Measurements from ENCODE around the gene PRCC.

The PRCC gene

GRCh38 chr1:156844102-156844501 is 76.8 kb downstream of the PRCC start:
- TF ChIP-seq EZH2 (IDR thresholded peaks at IDR 0.05; ENCODE audit: borderline replicate concordance, low read length) = no peak
- no peak for TF ChIP-seq CTCF (IDR thresholded peaks at IDR 0.05; ENCODE audit: low read length)
- no peak overlapping the region for H3K4me2 ChIP-seq (ENCODE audit: low read length)
- no peak overlapping the region for H3K4me3 ChIP-seq (ENCODE audit: low read depth, low read length, poor library complexity, severe bottlenecking)
- H2AFZ ChIP-seq (ENCODE audit: low read length) = no peak overlapping the region
- no peak overlapping the region for H3K27ac ChIP-seq (ENCODE audit: low read depth, low read length, poor library complexity, severe bottlenecking)
- H4K20me1 ChIP-seq (ENCODE audit: insufficient read depth, low read length) = no peaks in the 10 kb centered on the region
- no peaks in the 10 kb centered on the region for H3F3A ChIP-seq (ENCODE audit: insufficient read depth, low read length)
- no peaks in the 10 kb centered on the region for H3K9me3 ChIP-seq (ENCODE audit: low read length)
- H3K9ac ChIP-seq (ENCODE audit: low read length) = no peak overlapping the region
- H3K79me2 ChIP-seq (ENCODE audit: insufficient read depth, low read length) = no peaks in the 10 kb centered on the region
- no peaks in the 10 kb centered on the region for H3K36me3 ChIP-seq (ENCODE audit: insufficient read depth, low read length)
- H3K4me1 ChIP-seq (ENCODE audit: insufficient read depth, low read length, severe bottlenecking) = no peaks in the 10 kb centered on the region
- peaks cover 4% of the 10 kb centered on the region; the same call in 1 of the 2 replicates for H3K27me3 ChIP-seq (ENCODE audit: insufficient read depth, low read length)
- H3K9me2 ChIP-seq (ENCODE audit: low read depth, low read length) = no peaks in the 10 kb centered on the region

- H3K79me2 ChIP-seq (ENCODE audit: insufficient read depth, low read length) = no peaks in the 10 kb centered on the region
- no peak overlapping the region for H3K4me3 ChIP-seq (ENCODE audit: low read depth, low read length, poor library complexity, severe bottlenecking)
- no peaks in the 10 kb centered on the region for H3F3A ChIP-seq (ENCODE audit: insufficient read depth, low read length)
- H3K4me2 ChIP-seq (ENCODE audit: low read length) = no peak overlapping the region
- TF ChIP-seq EZH2 (IDR thresholded peaks at IDR 0.05; ENCODE audit: borderline replicate concordance, low read length) (no peak), CTCF (IDR thresholded peaks at IDR 0.05; ENCODE audit: low read length) (no peak)
- peaks cover 4% of the 10 kb centered on the region; the same call in 1 of the 2 replicates for H3K27me3 ChIP-seq (ENCODE audit: insufficient read depth, low read length)
- no peaks in the 10 kb centered on the region for H3K9me3 ChIP-seq (ENCODE audit: low read length)
- no peaks in the 10 kb centered on the region for H3K9me2 ChIP-seq (ENCODE audit: low read depth, low read length)
- no peaks in the 10 kb centered on the region for H4K20me1 ChIP-seq (ENCODE audit: insufficient read depth, low read length)
- H3K4me1 ChIP-seq (ENCODE audit: insufficient read depth, low read length, severe bottlenecking) = no peaks in the 10 kb centered on the region
- no peak overlapping the region for H2AFZ ChIP-seq (ENCODE audit: low read length)
- H3K9ac ChIP-seq (ENCODE audit: low read length) = no peak overlapping the region
- no peaks in the 10 kb centered on the region for H3K36me3 ChIP-seq (ENCODE audit: insufficient read depth, low read length)
- H3K27ac ChIP-seq (ENCODE audit: low read depth, low read length, poor library complexity, severe bottlenecking) = no peak overlapping the region
Measured at GRCh38 chr1:156844638-156845037, 77.3 kb downstream of the PRCC start.

GRCh38 chr1:156845055-156845952 is 78.0 kb downstream of the PRCC start:
- no peaks in the 10 kb centered on the region for H3K79me2 ChIP-seq (ENCODE audit: insufficient read depth, low read length)
- no peak overlapping the region for H3K4me2 ChIP-seq (ENCODE audit: low read length)
- H3K9ac ChIP-seq (ENCODE audit: low read length) = no peak overlapping the region
- no peaks in the 10 kb centered on the region for H4K20me1 ChIP-seq (ENCODE audit: insufficient read depth, low read length)
- no peaks in the 10 kb centered on the region for H3K9me3 ChIP-seq (ENCODE audit: low read length)
- H3K27ac ChIP-seq (ENCODE audit: low read depth, low read length, poor library complexity, severe bottlenecking) = no peak overlapping the region
- TF ChIP-seq EZH2 (IDR thresholded peaks at IDR 0.05; ENCODE audit: borderline replicate concordance, low read length) (no peak), CTCF (IDR thresholded peaks at IDR 0.05; ENCODE audit: low read length) (no peak)
- no peak overlapping the region for H2AFZ ChIP-seq (ENCODE audit: low read length)
- H3K9me2 ChIP-seq (ENCODE audit: low read depth, low read length) = no peaks in the 10 kb centered on the region
- H3K36me3 ChIP-seq (ENCODE audit: insufficient read depth, low read length) = no peaks in the 10 kb centered on the region
- no peaks in the 10 kb centered on the region for H3K4me1 ChIP-seq (ENCODE audit: insufficient read depth, low read length, severe bottlenecking)
- H3F3A ChIP-seq (ENCODE audit: insufficient read depth, low read length) = no peaks in the 10 kb centered on the region
- no peak overlapping the region for H3K4me3 ChIP-seq (ENCODE audit: low read depth, low read length, poor library complexity, severe bottlenecking)
- peaks cover 4% of the 10 kb centered on the region; the same call in 1 of the 2 replicates for H3K27me3 ChIP-seq (ENCODE audit: insufficient read depth, low read length)
